RWPE1 (cell line): ENCODE results near the gene THUMPD1.
"Not testable (repeated sequence)": the region's sequence is repeated elsewhere in the genome, so short reads cannot be mapped to it uniquely, and the experiment has no call there.

Source experiments
- CTCF ChIA-PET: fragments of 350-600 bp; sonication (Branson Sonifier 250); formaldehyde crosslinking; extraction: SDS; loops from one replicate; lab custom pipeline; 2021; lab: Yijun Ruan, JAX
- POLR2A ChIA-PET: fragments of 400-600 bp; formaldehyde crosslinking; extraction: SDS; loops from one replicate; lab custom pipeline; 2020; ENCODE audit warnings: antibody characterized with exemption; ENCODE audit not compliant: low non-redundant PET; lab: Yijun Ruan, JAX
- DNase-seq: peaks from one replicate; pipeline ENCODE4 v3.0.0; 2012; ENCODE audit warnings: low spot score
- H3K27ac ChIP-seq: fragments of 450-650 bp; 2 replicates; pipeline ENCODE4 v1.5.1; 2017
- TF ChIP-seq, protein P1 (sequence below): fragments of 450-650 bp; conservative IDR thresholded peaks from 2 replicates; pipeline ENCODE4 v1.5.1; 2017; ENCODE audit warnings: low read depth, mild to moderate bottlenecking

The THUMPD1 gene

DNA sequence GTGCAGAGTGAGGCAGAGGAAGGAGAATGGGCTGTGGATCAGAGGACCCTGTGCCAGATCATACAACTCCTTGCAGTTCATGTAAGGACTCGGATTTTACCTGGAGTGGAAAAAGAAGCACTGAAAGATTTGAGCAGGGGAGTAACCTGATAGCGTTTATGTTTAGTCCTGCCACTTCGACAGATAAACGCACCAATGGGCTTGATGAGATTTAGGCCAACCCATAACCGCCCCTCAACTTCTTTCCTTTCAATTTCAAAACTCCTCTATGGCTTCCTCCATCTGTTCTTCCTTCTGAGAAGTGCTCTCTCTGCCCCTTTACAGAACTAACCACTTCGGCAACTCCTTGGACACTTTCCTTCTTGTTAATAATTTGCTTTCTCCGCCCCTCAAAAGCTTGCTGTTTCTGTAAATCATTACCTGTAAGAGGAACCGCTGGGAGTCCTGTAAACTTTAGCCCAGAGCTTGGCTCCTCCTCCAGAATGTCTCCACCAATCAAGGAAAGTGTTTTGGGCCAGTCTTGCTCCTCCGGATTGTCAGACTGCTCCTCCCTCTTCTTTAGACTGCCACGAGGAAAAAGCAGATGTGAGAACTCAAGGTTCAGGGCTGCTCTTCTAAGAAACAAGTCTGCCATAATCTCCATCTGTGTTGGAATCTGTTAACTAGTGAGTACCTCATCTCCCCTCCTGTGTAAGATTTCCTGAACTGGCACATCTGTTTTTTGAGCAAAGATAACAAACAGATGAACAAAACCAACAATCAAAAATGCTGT is 22.0 kb upstream of the THUMPD1 start, which contains the start of gene ACSM3:
Gene ACSM3, plus strand, starts transcription at position 554 of the 772 bp plus-strand sequence. CDS start 6,021 bp downstream, outside the sequence.
- H3K27ac ChIP-seq, result no peak within 1 kb of the TSS
- TF ChIP-seq, protein P1, sequence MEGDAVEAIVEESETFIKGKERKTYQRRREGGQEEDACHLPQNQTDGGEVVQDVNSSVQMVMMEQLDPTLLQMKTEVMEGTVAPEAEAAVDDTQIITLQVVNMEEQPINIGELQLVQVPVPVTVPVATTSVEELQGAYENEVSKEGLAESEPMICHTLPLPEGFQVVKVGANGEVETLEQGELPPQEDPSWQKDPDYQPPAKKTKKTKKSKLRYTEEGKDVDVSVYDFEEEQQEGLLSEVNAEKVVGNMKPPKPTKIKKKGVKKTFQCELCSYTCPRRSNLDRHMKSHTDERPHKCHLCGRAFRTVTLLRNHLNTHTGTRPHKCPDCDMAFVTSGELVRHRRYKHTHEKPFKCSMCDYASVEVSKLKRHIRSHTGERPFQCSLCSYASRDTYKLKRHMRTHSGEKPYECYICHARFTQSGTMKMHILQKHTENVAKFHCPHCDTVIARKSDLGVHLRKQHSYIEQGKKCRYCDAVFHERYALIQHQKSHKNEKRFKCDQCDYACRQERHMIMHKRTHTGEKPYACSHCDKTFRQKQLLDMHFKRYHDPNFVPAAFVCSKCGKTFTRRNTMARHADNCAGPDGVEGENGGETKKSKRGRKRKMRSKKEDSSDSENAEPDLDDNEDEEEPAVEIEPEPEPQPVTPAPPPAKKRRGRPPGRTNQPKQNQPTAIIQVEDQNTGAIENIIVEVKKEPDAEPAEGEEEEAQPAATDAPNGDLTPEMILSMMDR, result no peak
- CTCF ChIA-PET, result interaction anchor here (0.6 to 0.9 kb wide), 2 partner anchors 15 to 23 kb away, joined by 3 to 4 read pairs; no protein-coding TSS in a partner anchor
- DNase-seq, result peak; percentile 68
- POLR2A ChIA-PET, result interaction anchor here (0.6 kb wide), 1 partner anchor 22 kb away, joined by 3 read pairs; no protein-coding TSS in a partner anchor

DNA sequence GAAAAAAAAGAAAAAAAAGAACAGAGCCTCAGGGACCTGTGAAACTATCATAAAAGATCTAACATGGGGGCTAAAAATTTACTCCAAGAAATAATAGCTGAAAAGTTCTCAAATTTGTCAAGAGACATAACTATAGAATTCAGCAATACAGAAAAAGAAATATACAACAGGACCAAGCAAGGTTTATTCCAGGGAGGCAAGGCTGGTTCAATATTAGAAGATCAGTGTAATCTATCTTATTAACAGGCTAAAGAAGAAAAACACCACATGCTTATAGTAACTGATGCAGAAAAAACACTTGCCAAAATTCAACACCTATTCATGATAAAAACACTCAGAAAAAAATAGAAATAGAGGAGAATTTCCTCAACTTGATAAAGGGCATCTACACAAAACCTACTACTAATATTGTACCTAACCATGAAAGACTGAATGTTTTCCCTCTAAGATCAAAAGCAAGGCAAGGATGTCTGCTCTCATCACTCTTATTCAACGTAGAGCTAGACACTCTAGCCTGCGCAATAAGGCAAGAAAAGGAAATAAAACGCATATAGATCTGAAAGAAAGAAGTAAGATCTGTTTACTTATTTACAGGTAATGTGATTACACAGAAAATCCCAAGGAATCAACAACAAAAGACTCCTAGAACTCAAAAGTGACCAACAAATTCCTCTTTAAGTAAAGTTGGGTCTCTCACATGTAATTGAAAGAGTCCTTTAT is 20.9 kb upstream of the THUMPD1 start:
- DNase-seq, result no peak
- no peak overlapping the region for H3K27ac ChIP-seq
- TF ChIP-seq, protein P1, result no peak
- CTCF ChIA-PET, result no interaction called here
- POLR2A ChIA-PET, result no interaction called here

DNA sequence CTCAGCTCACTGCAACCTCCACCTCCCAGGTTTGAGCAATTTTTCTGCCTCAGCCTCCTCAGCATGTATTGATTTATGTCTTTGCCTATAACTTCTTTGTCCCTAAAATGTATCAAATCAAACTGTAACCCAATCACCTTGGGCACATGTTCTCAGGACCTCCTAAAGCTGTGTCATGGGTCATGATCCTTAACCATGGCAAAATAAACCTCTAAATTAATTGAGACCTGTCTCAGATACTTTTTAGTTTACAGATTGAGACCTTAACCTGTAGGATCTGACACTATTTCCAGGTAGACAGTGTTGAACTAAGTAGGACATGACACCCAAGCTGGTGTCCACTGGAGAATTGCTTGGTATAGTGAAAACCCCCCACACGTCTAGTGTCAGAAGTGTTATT is 19.6 kb upstream of the THUMPD1 start:
- POLR2A ChIA-PET, result no interaction called here
- TF ChIP-seq, protein P1, result no peak
- CTCF ChIA-PET, result interaction anchor here (0.8 kb wide), 1 partner anchor 13 kb away, joined by 3 read pairs; no protein-coding TSS in a partner anchor
- H3K27ac ChIP-seq, result no peak overlapping the region
- DNase-seq, result no peak

DNA sequence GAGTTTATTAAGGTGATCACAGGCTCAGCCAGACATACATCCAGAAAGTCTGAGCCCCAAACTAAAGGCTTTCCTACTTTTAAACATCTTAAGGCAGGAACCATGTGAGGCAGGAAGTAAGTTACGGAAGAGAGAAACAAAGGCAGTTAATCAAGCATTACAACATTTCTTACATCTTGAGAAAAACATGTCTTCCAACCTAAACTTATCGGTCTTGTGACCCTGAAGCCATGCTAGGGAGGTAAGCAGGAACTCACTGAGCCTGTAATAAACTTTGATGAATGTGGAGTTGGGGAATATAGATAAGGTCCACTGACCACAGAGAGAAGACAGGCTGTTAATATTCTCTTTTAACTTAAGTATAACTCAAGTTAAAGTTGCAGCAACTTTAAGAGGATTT is 18.7 kb upstream of the THUMPD1 start:
- POLR2A ChIA-PET, result no interaction called here
- DNase-seq, result no peak
- TF ChIP-seq, protein P1, result no peak
- CTCF ChIA-PET, result no interaction called here
- no peak overlapping the region for H3K27ac ChIP-seq

DNA sequence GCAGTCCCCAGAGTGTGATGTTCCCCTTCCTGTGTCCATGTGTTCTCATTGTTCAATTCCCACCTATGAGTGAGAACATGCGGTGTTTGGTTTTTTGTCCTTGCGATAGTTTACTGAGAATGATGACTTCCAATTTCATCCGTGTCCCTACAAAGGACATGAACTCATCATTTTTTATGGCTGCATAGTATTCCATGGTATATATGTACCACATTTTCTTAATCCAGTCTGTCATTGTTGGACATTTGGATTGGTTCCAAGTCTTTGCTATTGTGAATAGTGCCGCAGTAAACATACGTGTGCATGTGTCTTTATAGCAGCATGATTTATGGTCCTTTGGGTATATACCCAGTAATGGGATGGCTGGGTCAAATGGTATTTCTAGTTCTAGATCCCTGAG is 14.2 kb upstream of the THUMPD1 start:
- POLR2A ChIA-PET, DNase-seq, H3K27ac ChIP-seq, CTCF ChIA-PET: not testable (repeated sequence)

DNA sequence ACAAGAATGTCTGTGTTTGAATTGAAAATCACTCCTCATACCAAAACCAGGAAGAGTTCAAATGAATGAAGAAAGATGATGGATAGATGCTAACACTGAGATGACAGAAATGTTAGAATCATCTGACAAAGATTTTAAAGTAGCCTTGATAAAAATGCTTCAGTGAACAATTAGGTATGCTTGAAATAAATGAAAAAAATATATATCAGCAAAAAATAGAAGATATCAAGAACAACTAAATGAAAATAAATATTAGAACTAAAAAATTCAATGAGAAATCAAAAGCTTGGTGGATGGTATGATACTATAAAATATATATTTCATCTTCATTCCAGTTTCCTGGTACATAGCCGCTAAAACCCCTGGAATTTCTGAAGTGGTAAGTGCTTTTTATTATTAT is 13.6 kb upstream of the THUMPD1 start:
- TF ChIP-seq, protein P1, result no peak
- DNase-seq, result no peak
- ChIA-PET POLR2A (no interaction called here), CTCF (no interaction called here)
- H3K27ac ChIP-seq, result no peak overlapping the region
